Retina (tissue), 1 donor: ENCODE measurements around the gene GRID2.
A peak's percentile ranks its signal among the peaks of the same experiment; 100 is the strongest.
"Not testable (repeated sequence)": the region's sequence is repeated elsewhere in the genome, so short reads cannot be mapped to it uniquely, and the experiment has no call there.

Experiments used
- DNase-seq: peaks from one replicate; pipeline ENCODE4 v3.0.0-alpha.2; 2016

GRID2 gene

GRCh38 chr4:92303621-92304027 is at the start of gene GRID2:
Gene GRID2, plus strand, starts transcription at chr4:92303966.
- DNase-seq = peak; percentile 82

- no peak for DNase-seq
Measured at GRCh38 chr4:92253986-92254671, 49.6 kb upstream of the GRID2 start.

GRCh38 chr4:92254767-92255442 is 48.9 kb upstream of the GRID2 start:
- no peak for DNase-seq

GRCh38 chr4:92255920-92256244 is 47.9 kb upstream of the GRID2 start:
- DNase-seq = no peak

DNA sequence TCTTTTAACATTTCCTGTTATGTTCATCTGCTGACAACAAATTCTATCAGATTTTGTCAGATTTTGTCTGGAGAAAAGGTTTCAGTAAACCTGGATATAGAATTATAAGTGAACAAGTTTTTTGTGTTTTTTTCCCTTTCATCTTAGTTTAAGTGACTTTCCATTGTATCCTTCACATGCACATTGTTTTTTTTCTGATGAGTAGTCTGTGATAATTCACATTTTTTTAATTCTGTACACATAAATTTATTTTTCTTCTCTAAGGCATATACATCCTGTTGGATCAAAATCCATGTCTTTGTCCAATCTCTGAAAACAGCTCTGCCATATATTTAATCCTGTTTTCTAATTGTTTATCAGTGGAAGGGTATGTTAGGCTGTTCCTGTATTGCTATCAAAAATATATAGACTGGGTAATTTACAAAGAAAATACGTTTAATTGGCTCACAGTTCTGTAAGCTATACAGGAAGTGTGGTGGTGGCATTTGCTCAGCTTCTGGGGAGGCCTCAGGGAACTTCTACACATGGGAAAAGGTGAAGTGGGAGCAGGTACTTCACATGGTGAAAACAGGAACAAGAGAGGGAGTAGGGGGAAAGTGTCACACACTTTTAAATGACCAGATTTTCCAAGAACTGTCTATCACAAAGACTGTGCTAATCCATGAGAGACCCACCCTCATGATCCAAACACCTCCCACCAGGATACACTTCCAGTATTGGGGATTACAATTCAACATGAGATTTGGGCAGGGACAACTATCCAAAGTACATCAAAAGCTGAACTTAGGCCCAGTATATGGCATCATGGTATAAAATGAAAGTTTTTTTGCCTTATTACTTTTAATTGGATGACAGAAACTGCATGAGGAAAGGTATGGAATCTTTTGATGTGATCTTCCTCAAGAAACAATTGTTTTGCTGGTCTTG is 45.6 kb upstream of the GRID2 start:
- DNase-seq = no peak

- DNase-seq = no peak
Measured at GRCh38 chr4:92261256-92261655, 42.5 kb upstream of the GRID2 start.

DNA sequence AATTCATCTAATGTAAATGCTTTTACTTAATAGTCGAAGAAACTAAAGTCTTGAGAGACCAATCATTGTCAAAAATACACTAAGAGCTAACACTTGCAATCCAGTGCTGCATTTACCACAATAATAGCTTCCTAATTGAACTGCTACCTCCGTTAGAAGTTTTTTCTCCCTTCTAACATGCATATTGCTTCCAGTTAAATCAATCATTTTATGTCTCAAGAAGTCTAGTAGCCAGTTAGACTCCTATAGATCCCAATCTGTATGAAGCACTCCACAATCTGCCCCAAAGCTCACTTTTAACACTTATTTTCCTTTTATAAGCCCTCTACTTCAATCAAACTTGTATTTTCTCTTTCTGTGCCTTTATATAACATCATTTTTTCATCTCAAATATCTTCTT is 41.4 kb upstream of the GRID2 start:
- DNase-seq = no peak

GRCh38 chr4:92263010-92263409 is 40.8 kb upstream of the GRID2 start:
- DNase-seq = no peak

- no peak for DNase-seq
Measured at GRCh38 chr4:92263575-92263974, 40.2 kb upstream of the GRID2 start.

DNA sequence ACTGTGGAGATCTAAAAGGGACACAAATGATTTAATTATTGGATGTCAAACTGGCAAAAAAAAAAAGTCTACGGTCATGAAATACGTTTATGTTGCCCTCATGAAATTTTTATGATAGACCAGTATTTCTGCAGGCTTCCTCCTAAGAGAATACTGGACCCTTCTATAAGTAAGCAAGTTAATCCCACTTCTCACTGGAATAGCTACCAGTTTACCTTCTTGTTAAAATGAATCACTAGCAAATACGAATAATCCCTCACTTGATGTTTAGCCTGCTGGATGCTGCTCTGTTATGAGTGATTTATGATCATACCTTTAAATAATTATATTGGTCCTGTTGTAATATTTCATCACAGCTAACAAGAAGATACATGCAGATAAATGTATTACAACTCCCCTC is 39.6 kb upstream of the GRID2 start:
- no peak for DNase-seq

DNA sequence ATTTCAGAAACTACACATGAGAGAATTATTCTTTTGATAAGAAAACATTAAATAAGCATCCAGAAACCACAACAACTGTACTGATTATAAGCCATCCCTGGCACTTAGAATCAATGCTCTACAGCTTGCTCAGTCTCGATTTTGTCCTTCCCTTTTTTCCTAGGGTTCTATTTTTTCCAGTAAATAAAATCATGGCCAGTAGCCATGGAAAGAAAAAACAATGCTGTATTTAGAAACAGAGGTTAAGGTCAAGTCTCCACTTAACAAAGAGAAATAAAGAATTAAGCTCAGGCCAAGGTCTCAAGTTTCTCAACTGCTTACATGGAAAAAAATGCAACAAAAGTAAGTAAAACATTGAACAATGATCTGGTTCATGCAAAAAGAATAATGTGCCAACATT is 38.7 kb upstream of the GRID2 start:
- DNase-seq = no peak

DNA sequence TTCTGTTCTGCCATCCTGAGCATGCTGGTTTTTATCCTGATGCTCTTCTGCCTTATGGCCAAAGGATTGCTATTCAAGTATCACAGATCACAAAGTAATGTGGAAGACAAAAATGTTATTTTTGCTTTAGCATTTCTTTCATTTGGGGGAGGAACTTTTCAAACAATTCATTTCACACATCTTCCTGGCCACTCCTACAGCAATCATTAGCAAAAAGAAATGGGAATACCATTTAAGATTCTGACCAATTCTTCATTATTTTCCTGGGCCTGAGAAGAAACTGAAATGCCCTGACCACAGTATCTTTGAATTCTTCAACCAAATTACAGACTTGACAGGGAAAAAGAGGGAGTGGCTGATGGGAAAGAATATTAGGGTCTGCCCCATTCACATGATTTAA is 38.0 kb upstream of the GRID2 start:
- no peak for DNase-seq

GRCh38 chr4:92266521-92266920 is 37.2 kb upstream of the GRID2 start:
- no peak for DNase-seq

GRCh38 chr4:92268642-92269041 is 35.1 kb upstream of the GRID2 start:
- no peak for DNase-seq

GRCh38 chr4:92270908-92271307 is 32.9 kb upstream of the GRID2 start:
- DNase-seq = no peak

- DNase-seq = not testable (repeated sequence)
Measured at GRCh38 chr4:92271551-92271950, 32.2 kb upstream of the GRID2 start.

DNA sequence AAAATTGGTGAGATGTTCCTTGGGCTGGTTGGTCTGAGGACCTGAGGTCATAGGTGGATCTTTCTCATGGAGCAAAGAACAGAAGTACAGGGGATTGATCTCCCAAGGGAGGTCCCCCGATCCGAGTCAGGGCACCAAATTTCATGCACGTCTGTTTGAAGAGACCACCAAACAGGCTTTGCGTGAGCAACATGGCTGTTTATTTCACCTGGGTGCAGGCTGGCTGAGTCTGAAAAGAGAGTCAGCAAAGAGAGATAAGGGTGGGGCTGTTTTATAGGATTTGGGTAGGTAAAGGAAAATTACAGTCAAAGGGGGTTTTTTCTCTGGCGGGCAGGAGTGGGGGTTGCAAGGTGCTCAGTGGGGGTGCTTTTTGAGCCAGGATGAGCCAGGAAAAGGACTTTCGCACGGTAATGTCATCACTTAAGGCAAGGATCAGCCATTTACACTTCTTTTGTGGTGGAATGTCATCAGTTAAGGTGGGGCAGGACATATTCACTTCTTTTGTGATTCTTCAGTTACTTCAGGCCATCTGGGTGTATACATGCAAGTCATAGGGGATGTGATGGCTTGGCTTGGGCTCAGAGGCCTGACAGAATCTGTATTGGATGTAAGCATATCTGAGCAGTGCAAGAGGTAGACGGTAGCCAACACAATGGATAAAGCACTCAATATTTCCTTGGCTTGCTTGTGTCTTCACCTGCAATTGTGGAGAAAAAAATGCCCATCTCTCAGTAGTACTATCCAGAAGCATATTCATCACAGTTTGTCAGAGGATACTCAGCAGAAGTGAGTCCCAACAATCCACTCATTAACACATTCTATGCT is 26.5 kb upstream of the GRID2 start:
- not testable (repeated sequence) for DNase-seq

GRCh38 chr4:92279296-92279695 is 24.5 kb upstream of the GRID2 start:
- DNase-seq = no peak

DNA sequence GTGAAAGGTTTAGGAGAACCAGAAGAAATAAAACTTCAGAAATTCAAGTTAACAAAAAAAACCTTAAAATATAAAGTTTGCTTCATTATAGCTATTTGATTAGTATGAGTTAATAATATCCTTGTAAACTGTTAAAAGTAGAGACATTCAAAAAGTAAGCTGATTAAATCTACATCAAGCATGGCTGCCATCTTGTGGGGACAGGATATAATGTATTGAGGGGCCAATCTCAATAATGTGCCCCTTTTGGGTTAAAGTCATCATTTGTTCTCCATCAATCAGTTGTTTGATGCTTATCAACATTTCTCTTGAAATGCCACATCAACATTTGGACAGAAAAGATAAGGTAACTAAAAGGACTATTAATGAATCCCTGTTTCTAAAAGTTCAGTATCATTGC is 4.6 kb upstream of the GRID2 start:
- no peak for DNase-seq

DNA sequence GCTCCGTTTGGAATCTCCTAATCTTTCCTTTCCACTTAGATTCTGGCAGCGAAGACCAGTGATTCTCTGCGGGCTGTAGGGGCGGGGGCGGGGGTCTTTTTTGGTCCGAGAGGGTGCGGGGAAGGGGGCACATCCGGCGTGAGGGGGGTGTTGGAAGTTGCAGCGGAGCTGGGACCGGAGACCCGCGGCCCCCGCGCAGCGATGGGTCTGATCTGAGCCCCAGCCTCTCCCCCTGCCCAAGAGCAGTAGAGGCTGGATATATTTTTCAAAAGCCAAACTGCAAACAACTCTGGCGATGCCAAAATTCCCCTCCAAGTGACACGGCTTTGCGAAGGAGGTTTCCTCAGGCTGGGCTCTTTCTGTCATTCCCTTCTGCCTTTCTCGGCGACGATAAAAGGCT is 355 bp downstream of the GRID2 start:
- peak; percentile 62 for DNase-seq

DNA sequence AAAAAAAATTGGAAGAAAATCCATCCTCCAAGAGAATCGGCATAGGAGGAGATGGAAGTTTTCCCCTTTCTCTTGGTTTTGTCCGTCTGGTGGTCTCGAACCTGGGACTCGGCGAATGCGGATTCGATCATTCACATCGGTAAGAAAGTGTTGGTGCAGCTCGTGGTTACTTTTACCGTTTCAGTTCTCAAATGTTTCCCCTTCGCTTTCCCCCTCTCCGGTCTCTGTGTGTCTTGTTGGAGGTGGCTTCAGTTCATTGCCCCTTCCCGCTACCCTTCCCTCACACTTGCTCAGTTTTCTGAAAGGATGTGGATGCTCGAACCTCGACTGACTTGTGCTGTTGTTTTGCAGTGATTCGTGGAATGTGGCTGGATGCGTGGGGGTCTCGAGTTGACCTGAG is 840 bp downstream of the GRID2 start:
- DNase-seq = peak; percentile 83

GRCh38 chr4:92305148-92305877 is 1.5 kb downstream of the GRID2 start:
- peak; percentile 95 for DNase-seq
